Right kidney (tissue), 1 donor: ENCODE results near the gene CLASP1.
"Not testable (repeated sequence)": the region's sequence is repeated elsewhere in the genome, so short reads cannot be mapped to it uniquely, and the experiment has no call there.

Source experiments
- DNase-seq: peaks from one replicate; pipeline ENCODE4 v3.0.0-alpha.2; 2016

Gene CLASP1

GRCh38 chr2:121346407-121346806, 302.9 kb downstream of the CLASP1 start:
- DNase-seq, result no peak

GRCh38 chr2:121345887-121346286, 303.4 kb downstream of the CLASP1 start:
- DNase-seq, result no peak

GRCh38 chr2:121345101-121345500, 304.2 kb downstream of the CLASP1 start:
- DNase-seq, result no peak

- not testable (repeated sequence) for DNase-seq
Measured at GRCh38 chr2:121343828-121344399, 305.3 kb downstream of the CLASP1 start.

- DNase-seq, result no peak
Measured at GRCh38 chr2:121343191-121343590, 306.1 kb downstream of the CLASP1 start.

GRCh38 chr2:121342751-121343150, 306.5 kb downstream of the CLASP1 start:
- DNase-seq, result no peak

- DNase-seq, result no peak
Measured at GRCh38 chr2:121340926-121341325, 308.3 kb downstream of the CLASP1 start.

- no peak for DNase-seq
Measured at GRCh38 chr2:121338281-121338680, 311.0 kb downstream of the CLASP1 start.

GRCh38 chr2:121336528-121337294, 312.6 kb downstream of the CLASP1 start:
- peak; percentile 13 for DNase-seq

- DNase-seq, result no peak
Measured at GRCh38 chr2:121335294-121336290, 313.7 kb downstream of the CLASP1 start.

- peak; percentile 28 for DNase-seq
Measured at GRCh38 chr2:121334581-121335293, 314.5 kb downstream of the CLASP1 start.

- DNase-seq, result no peak
Measured at GRCh38 chr2:121333834-121334558, 315.3 kb downstream of the CLASP1 start.

- no peak for DNase-seq
Measured at GRCh38 chr2:121333231-121333630, 316.0 kb downstream of the CLASP1 start.

GRCh38 chr2:121331324-121331723, 317.9 kb downstream of the CLASP1 start:
- not testable (repeated sequence) for DNase-seq

GRCh38 chr2:121330921-121331320, 318.3 kb downstream of the CLASP1 start:
- DNase-seq, result no peak

GRCh38 chr2:121329786-121330185, 319.5 kb downstream of the CLASP1 start:
- DNase-seq, result no peak

GRCh38 chr2:121326628-121327027, 322.6 kb downstream of the CLASP1 start:
- DNase-seq, result no peak

- no peak for DNase-seq
Measured at GRCh38 chr2:121324601-121325000, 324.7 kb downstream of the CLASP1 start.

- DNase-seq, result no peak
Measured at GRCh38 chr2:121321476-121321875, 327.8 kb downstream of the CLASP1 start.

GRCh38 chr2:121319941-121320340, 329.3 kb downstream of the CLASP1 start:
- DNase-seq, result no peak

GRCh38 chr2:121316986-121317385, 332.3 kb downstream of the CLASP1 start:
- no peak for DNase-seq
